Mesenchymal stem cell (in vitro differentiated cells and primary cell): Measurements from ENCODE around the gene ZNF117. TPM values are rescaled to one million over a fixed set of nuclear protein-coding genes. Genes with fewer than 3 reads are reported as not detected.
A peak's percentile ranks its signal among the peaks of the same experiment; 100 is the strongest.
"Not testable (repeated sequence)": the region's sequence is repeated elsewhere in the genome, so short reads cannot be mapped to it uniquely, and the experiment has no call there.

Experiments used
- DNase-seq: peaks from one replicate; pipeline ENCODE4 v3.0.0-alpha.2; 2013
- H2AFZ ChIP-seq: one replicate; pipeline ENCODE4 v1.6.1; 2013; ENCODE audit warnings: low read depth, mild to moderate bottlenecking, control low read depth, inconsistent platforms, low read length, moderate library complexity
- H2AK5ac ChIP-seq: 2 replicates; pipeline ENCODE4 v1.6.1; 2013; ENCODE audit warnings: low read length, moderate library complexity, mild to moderate bottlenecking, inconsistent platforms; ENCODE audit not compliant: severe bottlenecking
- H2BK120ac ChIP-seq: one replicate; pipeline ENCODE4 v1.6.1; 2013; ENCODE audit warnings: low read depth, mild to moderate bottlenecking, inconsistent platforms, low read length, moderate library complexity
- H2BK12ac ChIP-seq, 2 experiments: one replicate each; pipeline ENCODE4 v1.6.1; 2013; ENCODE audit warnings: inconsistent platforms in 2 of 2, low read length in 2 of 2, mild to moderate bottlenecking in 2 of 2, moderate library complexity in 2 of 2, control low read depth in 1 of 2
- H2BK15ac ChIP-seq: one replicate; pipeline ENCODE4 v1.6.1; 2013; ENCODE audit warnings: mild to moderate bottlenecking, low read depth, inconsistent platforms; ENCODE audit not compliant: poor library complexity, severe bottlenecking
- H2BK5ac ChIP-seq: 2 replicates; pipeline ENCODE4 v1.6.1; 2013; ENCODE audit warnings: low read depth, mild to moderate bottlenecking, low read length, control low read depth, inconsistent platforms; ENCODE audit not compliant: poor library complexity, severe bottlenecking
- H3K14ac ChIP-seq, 2 experiments: one replicate each; pipeline ENCODE4 v1.6.1; 2013; ENCODE audit warnings: inconsistent platforms in 2 of 2, low read length in 2 of 2, control low read depth in 1 of 2, mild to moderate bottlenecking in 1 of 2, moderate library complexity in 1 of 2
- H3K18ac ChIP-seq, 2 experiments: one replicate each; pipeline ENCODE4 v1.6.1; 2013; ENCODE audit warnings: inconsistent platforms in 2 of 2, low read length in 2 of 2, control low read depth in 1 of 2, low read depth in 1 of 2, mild to moderate bottlenecking in 1 of 2
- H3K23ac ChIP-seq, 2 experiments: one replicate each; pipeline ENCODE4 v1.6.1; 2013; ENCODE audit warnings: inconsistent platforms in 2 of 2, low read length in 2 of 2, mild to moderate bottlenecking in 2 of 2, moderate library complexity in 2 of 2, control low read depth in 1 of 2
- H3K27ac ChIP-seq: 2 replicates; pipeline ENCODE4 v1.5.1; 2013; ENCODE audit warnings: mild to moderate bottlenecking, moderate library complexity, low read length, control low read depth, inconsistent platforms; ENCODE audit not compliant: poor library complexity, severe bottlenecking
- H3K27me3 ChIP-seq, 2 experiments: 2 replicates each; pipeline versions ENCODE4 v1.6.1 to v1.7.0; 2013; ENCODE audit warnings: low read length in 2 of 2, mild to moderate bottlenecking in 2 of 2, moderate library complexity in 2 of 2, control low read depth in 1 of 2, inconsistent platforms in 1 of 2; ENCODE audit not compliant: control insufficient read depth in 1 of 2, insufficient read depth in 1 of 2
- H3K36me3 ChIP-seq, 2 experiments: 2 replicates each; pipeline versions ENCODE4 v1.6.1 to v1.7.0; 2013; ENCODE audit warnings: low read length in 2 of 2, control low read depth in 1 of 2, inconsistent platforms in 1 of 2, low read depth in 1 of 2, mild to moderate bottlenecking in 1 of 2; ENCODE audit not compliant: insufficient read depth in 2 of 2, control insufficient read depth in 1 of 2
- H3K4ac ChIP-seq, 2 experiments: one replicate each; pipeline ENCODE4 v1.6.1; 2013; ENCODE audit warnings: inconsistent platforms in 2 of 2, low read length in 2 of 2, mild to moderate bottlenecking in 2 of 2, moderate library complexity in 2 of 2, control low read depth in 1 of 2, low read depth in 1 of 2
- H3K4me1 ChIP-seq: 2 replicates; pipeline ENCODE4 v1.6.1; 2013; ENCODE audit warnings: low read depth, low read length, control low read depth; ENCODE audit not compliant: control insufficient read depth, insufficient read depth
- H3K4me2 ChIP-seq: 2 replicates; pipeline ENCODE4 v1.6.1; 2013; ENCODE audit warnings: low read length, mild to moderate bottlenecking, inconsistent platforms; ENCODE audit not compliant: poor library complexity, severe bottlenecking
- H3K4me3 ChIP-seq, 2 experiments: 2 replicates each; pipeline versions ENCODE4 v1.5.1 to v1.7.0; 2013; ENCODE audit warnings: low read length in 2 of 2, mild to moderate bottlenecking in 2 of 2, control low read depth in 1 of 2, low read depth in 1 of 2; ENCODE audit not compliant: insufficient read depth in 1 of 2
- H3K79me1 ChIP-seq: replicated peaks from 2 replicates; pipeline ENCODE4 v1.6.1; 2013; ENCODE audit warnings: mild to moderate bottlenecking, control low read depth, low read length, inconsistent platforms; ENCODE audit not compliant: poor library complexity, severe bottlenecking
- H3K9ac ChIP-seq: 2 replicates; pipeline ENCODE4 v1.7.0; 2013; ENCODE audit warnings: mild to moderate bottlenecking, low read length, moderate library complexity
- H3K9me3 ChIP-seq: 2 replicates; pipeline ENCODE4 v1.7.0; 2013; ENCODE audit warnings: mild to moderate bottlenecking, low read length; ENCODE audit not compliant: control insufficient read depth
- H4K8ac ChIP-seq: one replicate; pipeline ENCODE4 v1.6.1; 2013; ENCODE audit warnings: inconsistent platforms, mild to moderate bottlenecking, low read length, moderate library complexity
- H4K91ac ChIP-seq: one replicate; pipeline ENCODE4 v1.6.1; 2013; ENCODE audit warnings: mild to moderate bottlenecking, low read length, inconsistent platforms
- WGBS: methylation state at CpG from one replicate; pipeline ENCODE4 v1.1.7; 2013; ENCODE audit warnings: mixed read lengths; 5-methylcytosine and 5-hydroxymethylcytosine counted together
- polyA plus RNA-seq, 2 experiments: library from polyadenylated mRNA; stranded (reverse); fragments of 200-250 nt; gene quantifications; one replicate each; pipeline ENCODE4 v1.2.3, GENCODE V29; 2013

Gene ZNF117
- 3.1 TPM for polyA plus RNA-seq (2013, experiment 1 of 2)
- 2.8 TPM for polyA plus RNA-seq (2013, experiment 2 of 2)

DNA sequence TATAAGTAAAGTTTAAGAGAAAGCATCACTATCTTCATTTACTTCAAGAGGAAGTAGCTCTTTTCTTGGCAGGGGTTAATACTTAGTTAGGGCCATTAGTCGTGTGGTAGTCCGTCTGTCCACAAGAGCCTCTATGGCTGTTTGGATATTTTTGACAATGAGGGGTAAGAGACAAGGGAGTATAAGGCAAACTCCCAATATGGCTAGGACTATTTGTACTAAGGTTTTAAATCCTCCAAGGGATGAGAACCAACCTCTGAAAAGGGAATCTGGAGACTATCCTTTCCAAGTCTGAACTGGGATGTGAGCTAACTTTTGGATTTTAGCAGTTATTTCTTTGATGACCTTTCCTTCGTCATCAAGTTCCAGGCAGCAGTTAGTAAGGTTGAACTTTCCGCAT lies at the start of gene ZNF117:
TSS of gene ZNF117 (minus strand) at position 101 of the 400 bp plus-strand sequence.
- Histone ChIP-seq H3K18ac (no peak within 1 kb of the TSS), H3K36me3 (peaks cover 13 to 16% of the 10 kb centered on the region in 2 experiments), H3K27ac (no peak within 1 kb of the TSS), H2AFZ (no peak within 1 kb of the TSS), H2BK12ac (no peak within 1 kb of the TSS), H2BK5ac (no peak within 1 kb of the TSS), H3K27me3 (no peaks in the 10 kb centered on the region), H3K4me1 (no peaks in the 10 kb centered on the region), H3K9me3 (peaks cover 92% of the 10 kb centered on the region), H3K14ac (no peak within 1 kb of the TSS), H3K23ac (no peak within 1 kb of the TSS), H4K8ac (no peak within 1 kb of the TSS), H3K4ac (no peak within 1 kb of the TSS), H4K91ac (no peak within 1 kb of the TSS), H2AK5ac (no peak within 1 kb of the TSS), H3K9ac (no peak within 1 kb of the TSS), H3K4me3 (peak within 1 kb of the TSS in 1 of 2 experiments; percentile 44), H2BK15ac (no peak within 1 kb of the TSS), H3K4me2 (no peak within 1 kb of the TSS), H3K79me1 (peaks cover 3% of the 10 kb centered on the region), H2BK120ac (no peak within 1 kb of the TSS)
- WGBS: 78% methylated on average over 4 of the region's 4 CpGs
- no peak for DNase-seq

DNA sequence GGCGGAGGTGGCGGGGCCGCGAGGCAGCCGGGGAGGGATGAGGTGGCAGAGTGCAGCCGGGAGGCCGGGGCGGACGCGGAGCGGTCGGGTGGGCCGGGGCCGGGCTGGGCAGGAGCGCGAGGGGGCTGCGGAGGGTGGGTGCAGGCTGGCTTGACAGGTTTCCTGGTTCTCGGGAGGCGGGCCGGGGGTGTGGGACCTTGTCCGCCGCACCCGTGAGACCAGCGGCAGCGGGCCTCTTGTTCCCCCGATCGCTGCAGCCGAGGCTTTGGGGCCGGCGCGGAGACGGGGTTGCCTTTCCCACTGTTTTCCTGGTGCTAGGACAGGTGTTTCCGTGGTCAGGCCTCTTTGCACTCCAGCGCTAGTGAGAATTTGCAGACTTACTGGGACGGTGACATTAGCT lies 47.9 kb upstream of the ZNF117 start:
- not testable (repeated sequence) for H3K9me3 ChIP-seq, H3K4ac ChIP-seq, H2BK5ac ChIP-seq, H2BK15ac ChIP-seq, H2BK12ac ChIP-seq, H2BK120ac ChIP-seq, H3K27ac ChIP-seq, H2AK5ac ChIP-seq, H4K91ac ChIP-seq, H3K4me1 ChIP-seq, H3K79me1 ChIP-seq, H3K36me3 ChIP-seq, H3K27me3 ChIP-seq, H4K8ac ChIP-seq
- 0% methylated on average over 21 of the region's 35 CpGs for WGBS
- peak overlapping the region in 1 of 2 experiments; percentile 86 for H3K14ac ChIP-seq
- H3K18ac ChIP-seq: peak overlapping the region in 1 of 2 experiments; percentile 57
- H3K23ac ChIP-seq: peak overlapping the region in 1 of 2 experiments; percentile 1
- H3K9ac ChIP-seq: peak overlapping the region; percentile 83
- peak overlapping the region; percentile 78 to 88 for H3K4me3 ChIP-seq
- DNase-seq: peak; percentile 29
- peak overlapping the region; percentile 23 for H2AFZ ChIP-seq
- peak overlapping the region; percentile 71 for H3K4me2 ChIP-seq

DNA sequence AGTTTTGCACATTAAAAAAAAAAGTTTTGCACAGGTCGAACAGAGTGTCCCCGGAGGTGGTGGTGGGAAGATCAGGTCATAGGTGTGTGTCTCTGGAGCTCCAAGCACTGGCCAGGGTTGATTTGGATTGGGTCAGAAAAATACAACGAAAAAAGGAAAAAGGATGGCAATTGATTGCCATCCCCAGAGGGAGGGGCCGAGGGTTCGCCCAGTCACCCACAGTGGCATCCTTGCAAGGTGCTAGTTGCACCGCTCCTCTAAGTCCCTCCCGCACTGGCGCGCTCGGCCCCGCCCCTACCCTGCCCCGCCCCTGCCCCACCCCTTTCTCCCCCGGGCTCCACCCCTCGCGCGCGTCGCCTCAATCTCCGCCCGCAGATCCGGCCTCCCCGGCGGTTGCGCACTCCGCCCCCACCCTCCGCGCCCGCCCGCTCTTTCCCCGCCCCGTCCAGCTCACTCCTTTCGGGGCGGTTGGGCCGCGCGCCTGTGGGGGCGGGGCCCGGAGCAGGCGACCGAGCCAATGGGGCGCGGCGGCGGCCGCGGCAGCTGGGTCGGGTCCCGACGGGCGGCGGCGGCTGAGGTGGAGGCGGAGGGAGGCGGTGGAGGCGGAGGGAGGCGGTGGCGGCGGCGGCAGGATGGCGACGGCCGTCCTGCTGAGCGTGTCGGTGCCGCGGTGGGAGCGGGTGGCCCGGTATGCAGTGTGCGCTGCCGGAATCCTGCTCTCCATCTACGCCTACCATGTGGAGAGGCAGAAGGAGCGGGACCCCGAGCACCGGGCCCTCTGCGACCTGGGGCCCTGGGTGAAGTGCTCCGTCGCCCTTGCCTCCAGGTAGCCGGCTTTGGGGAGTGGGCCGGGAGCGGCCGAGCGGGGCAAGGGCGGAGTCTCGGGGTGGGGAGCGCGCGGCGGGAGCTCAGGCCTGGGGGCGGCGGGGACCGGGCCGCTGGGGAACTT lies 47.2 kb upstream of the ZNF117 start:
- Histone ChIP-seq H2BK15ac (no peak overlapping the region), H3K4me1 (peaks cover 1% of the 10 kb centered on the region), H2AFZ (peak overlapping the region; percentile 61), H3K4me3 (peak overlapping the region; percentile 78 to 80), H3K79me1 (no peaks in the 10 kb centered on the region), H3K4me2 (peak overlapping the region; percentile 50), H3K23ac (no peak overlapping the region), H3K9me3 (no peaks in the 10 kb centered on the region), H2BK120ac (no peak overlapping the region), H4K91ac (peak overlapping the region; percentile 50), H3K14ac (peak overlapping the region; percentile 57 to 75), H3K27ac (peak overlapping the region; percentile 59), H3K4ac (peak overlapping the region in 1 of 2 experiments; percentile 79), H3K9ac (peak overlapping the region; percentile 75), H3K36me3 (no peaks in the 10 kb centered on the region), H3K18ac (peak overlapping the region in 1 of 2 experiments; percentile 84), H2BK5ac (peak overlapping the region; percentile 66), H3K27me3 (no peaks in the 10 kb centered on the region), H4K8ac (peak overlapping the region; percentile 77), H2AK5ac (no peak overlapping the region), H2BK12ac (no peak overlapping the region)
- DNase-seq: peak; percentile 93
- 9% methylated on average over 17 of the region's 92 CpGs for WGBS

DNA sequence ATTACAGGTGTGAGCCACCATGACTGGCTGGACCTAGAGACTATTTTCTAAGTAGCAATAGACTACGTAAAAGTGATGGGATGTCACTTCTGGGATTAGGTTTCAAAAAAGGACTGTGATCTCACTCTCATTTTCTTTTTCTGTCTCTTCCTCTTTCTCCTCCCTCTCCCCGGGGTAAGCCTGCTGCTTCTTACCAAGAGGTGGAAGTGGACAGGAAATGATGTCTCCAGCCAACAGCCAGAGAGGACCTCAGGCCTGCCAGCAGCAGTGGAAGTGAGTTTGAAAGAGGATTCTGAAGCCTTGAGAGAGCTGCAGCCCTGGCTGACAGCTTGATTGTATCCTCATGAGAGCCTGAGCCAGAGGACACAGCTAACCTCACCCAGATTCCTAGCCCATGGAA lies 45.7 kb upstream of the ZNF117 start:
- H4K91ac ChIP-seq, H3K27me3 ChIP-seq, H2BK120ac ChIP-seq, H3K36me3 ChIP-seq, H3K14ac ChIP-seq, H3K4me3 ChIP-seq, H3K27ac ChIP-seq, H4K8ac ChIP-seq, H3K18ac ChIP-seq, H3K4me2 ChIP-seq, H3K4me1 ChIP-seq, H3K9me3 ChIP-seq, H2BK5ac ChIP-seq, H3K23ac ChIP-seq, H2AFZ ChIP-seq, H3K4ac ChIP-seq, H2AK5ac ChIP-seq, H2BK12ac ChIP-seq, H3K9ac ChIP-seq, H2BK15ac ChIP-seq, H3K79me1 ChIP-seq: not testable (repeated sequence)
- peak; percentile 8 for DNase-seq
- no CpG with 5 or more reads among the region's 2 CpGs for WGBS
